GM23338 (cell line): ENCODE measurements around the gene CEP250. TPM values are rescaled to one million over a fixed set of nuclear protein-coding genes. Genes with fewer than 3 reads are reported as not detected.

Experiments
- ATAC-seq: fragments of 200-7000 bp; cut with Tn5 transposase; 3 replicates; pipeline ENCODE4 v1.9.1; 2020
- DNase-seq: peaks from one replicate; pipeline ENCODE4 v3.0.0-alpha.2; 2015; ENCODE audit warnings: low spot score
- H2AFZ ChIP-seq: fragments of 200-600 bp; sonication (generic); 2 replicates; pipeline ENCODE4 v1.8.0; 2016; ENCODE audit warnings: antibody characterized with exemption, mild to moderate bottlenecking, moderate library complexity
- H3F3A ChIP-seq: fragments of 200-600 bp; sonication (generic); replicated peaks from 2 replicates; pipeline ENCODE4 v1.8.0; 2017; ENCODE audit warnings: antibody characterized with exemption, mixed run types, low read depth
- H3K27ac ChIP-seq: fragments of 200-600 bp; sonication (generic); 2 replicates; pipeline ENCODE4 v1.6.1; 2016; ENCODE audit warnings: low read depth
- H3K27me3 ChIP-seq: fragments of 200-600 bp; sonication (generic); 2 replicates; pipeline ENCODE4 v1.8.0; 2016; ENCODE audit warnings: mild to moderate bottlenecking, mixed run types, moderate library complexity; ENCODE audit not compliant: insufficient read depth
- H3K36me3 ChIP-seq: fragments of 200-600 bp; sonication (generic); 2 replicates; pipeline ENCODE4 v1.8.0; 2016; ENCODE audit warnings: mild to moderate bottlenecking; ENCODE audit not compliant: insufficient read depth
- H3K4me1 ChIP-seq: fragments of 200-600 bp; sonication (generic); 2 replicates; pipeline ENCODE4 v1.8.0; 2016; ENCODE audit warnings: mild to moderate bottlenecking, moderate library complexity; ENCODE audit not compliant: insufficient read depth
- H3K4me2 ChIP-seq: fragments of 200-600 bp; sonication (generic); 2 replicates; pipeline ENCODE4 v1.7.1; 2017; ENCODE audit warnings: mixed run types
- H3K4me3 ChIP-seq: fragments of 200-600 bp; sonication (generic); 2 replicates; pipeline ENCODE4 v1.6.1; 2016; ENCODE audit warnings: mixed run types
- H3K79me2 ChIP-seq: fragments of 200-600 bp; sonication (generic); replicated peaks from 2 replicates; pipeline ENCODE4 v1.8.0; 2017; ENCODE audit warnings: mild to moderate bottlenecking; ENCODE audit not compliant: insufficient read depth
- H3K9me2 ChIP-seq: fragments of 200-600 bp; sonication (generic); 2 replicates; pipeline ENCODE4 v1.8.0; 2017; ENCODE audit not compliant: insufficient read depth
- H4K20me1 ChIP-seq: fragments of 200-600 bp; sonication (generic); replicated peaks from 2 replicates; pipeline ENCODE4 v1.8.0; 2017; ENCODE audit warnings: mild to moderate bottlenecking; ENCODE audit not compliant: insufficient read depth
- H3K27ac Mint-ChIP-seq: 2 replicates; pipeline ENCODE4 v1.8.0; 2020; ENCODE audit warnings: inconsistent platforms, mild to moderate bottlenecking, moderate library complexity, mixed read lengths
- H3K27me3 Mint-ChIP-seq: 3 replicates; pipeline ENCODE4 v1.8.0; 2022; ENCODE audit warnings: low read depth, mild to moderate bottlenecking, moderate library complexity, mixed read lengths, inconsistent platforms; ENCODE audit not compliant: insufficient read depth, poor library complexity
- H3K36me3 Mint-ChIP-seq: 3 replicates; pipeline ENCODE4 v1.8.0; 2021; ENCODE audit warnings: low read depth, mild to moderate bottlenecking, inconsistent platforms, moderate library complexity, mixed read lengths
- H3K4me1 Mint-ChIP-seq: 3 replicates; pipeline ENCODE4 v1.8.0; 2020; ENCODE audit warnings: mild to moderate bottlenecking, inconsistent platforms, mixed read lengths
- H3K4me3 Mint-ChIP-seq: 3 replicates; pipeline ENCODE4 v1.8.0; 2021; ENCODE audit warnings: moderate library complexity, mild to moderate bottlenecking, inconsistent platforms, mixed read lengths
- H3K9me3 Mint-ChIP-seq: 3 replicates; pipeline ENCODE4 v1.8.0; 2020; ENCODE audit warnings: moderate library complexity, mild to moderate bottlenecking, inconsistent platforms, mixed read lengths
- CREB1 ChIP-seq: fragments of 250-450 bp; sonication (Bioruptor Pico); IDR thresholded peaks from 2 replicates; pipeline ENCODE4 v1.5.0; 2020; ENCODE audit warnings: low read depth, mild to moderate bottlenecking, moderate library complexity
- EZH2 ChIP-seq: fragments of 200-600 bp; sonication (generic); IDR thresholded peaks from one replicate; pipeline ENCODE4 v1.8.0; 2017; ENCODE audit warnings: antibody characterized with exemption, mild to moderate bottlenecking, low read depth; ENCODE audit not compliant: unreplicated experiment
- EZH2phosphoT487 ChIP-seq: fragments of 200-600 bp; sonication (generic); IDR thresholded peaks from one replicate; pipeline ENCODE4 v1.8.1; 2018; ENCODE audit warnings: antibody characterized with exemption; ENCODE audit not compliant: unreplicated experiment
- JUNB ChIP-seq: IDR thresholded peaks from one replicate; pipeline ENCODE4 v1.6.1; 2016; ENCODE audit warnings: antibody characterized with exemption; ENCODE audit not compliant: unreplicated experiment
- NANOG ChIP-seq: IDR thresholded peaks from 2 replicates; pipeline ENCODE4 v1.6.1; 2016; ENCODE audit warnings: antibody characterized with exemption, borderline replicate concordance
- POLR2AphosphoS5 ChIP-seq: IDR thresholded peaks from 2 replicates; pipeline ENCODE4 v1.6.1; 2016; ENCODE audit warnings: antibody characterized with exemption, low read depth
- STAT1 ChIP-seq: IDR thresholded peaks from one replicate; pipeline ENCODE4 v1.6.1; 2016; ENCODE audit warnings: antibody characterized with exemption; ENCODE audit not compliant: unreplicated experiment
- ZNF114 ChIP-seq: fragments of 250-450 bp; sonication (Bioruptor Pico); IDR thresholded peaks from 2 replicates; pipeline ENCODE4 v1.5.0; 2020; ENCODE audit warnings: mild to moderate bottlenecking, moderate library complexity
- ZNF331 ChIP-seq: fragments of 250-450 bp; sonication (Bioruptor Pico); IDR thresholded peaks from 2 replicates; pipeline ENCODE4 v1.5.0; 2020; ENCODE audit warnings: low read depth, mild to moderate bottlenecking, moderate library complexity
- polyA plus RNA-seq: library from polyadenylated mRNA; unstranded; fragments of >200 nt; fragmentation: Nextera tagmentation; extraction: Ambion mirVana; gene quantifications from 2 replicates; pipeline ENCODE4 v1.2.1, GENCODE V29; 2016
- total RNA-seq: library from RNA; depleted of rRNA; stranded (reverse); fragments of >200 nt; shearing (Covaris generic); gene quantifications from 2 replicates; pipeline ENCODE4 v1.2.3, GENCODE V29; 2014
- TF ChIP-seq, protein P1 (sequence below): IDR thresholded peaks from one replicate; pipeline ENCODE4 v1.6.1; 2018; ENCODE audit warnings: antibody characterized with exemption; ENCODE audit not compliant: unreplicated experiment
- TF ChIP-seq, protein P2 (sequence below), 2 experiments: fragments of 200-600 bp in 1 of 2; sonication (generic) in 1 of 2; conservative IDR thresholded peaks; 2 replicates each; pipeline versions ENCODE4 v1.5.1 to v1.6.1; 2016 to 2017; ENCODE audit warnings: antibody characterized with exemption in 2 of 2, low read depth in 2 of 2, mild to moderate bottlenecking in 2 of 2, moderate library complexity in 1 of 2
- TF ChIP-seq, protein P3 (sequence below): IDR thresholded peaks from 2 replicates; pipeline ENCODE4 v1.6.1; 2016; ENCODE audit warnings: antibody characterized with exemption

The CEP250 gene
- total and polyA plus RNA-seq, 2 experiments from 2014 or later: 28.0 to 29.1 TPM

GRCh38 chr20:35499271-35499670 is 43.9 kb downstream of the CEP250 start:
- no peaks in the 10 kb centered on the region for H3K27me3 ChIP-seq
- H3K27ac ChIP-seq: no peak overlapping the region
- H2AFZ ChIP-seq: no peak overlapping the region
- H3K4me3 Mint-ChIP-seq: no peak overlapping the region
- H3K9me3 Mint-ChIP-seq: no peaks in the 10 kb centered on the region
- no peaks in the 10 kb centered on the region for H3K4me1 Mint-ChIP-seq
- H3K4me3 ChIP-seq: no peak overlapping the region
- H4K20me1 ChIP-seq: no peaks in the 10 kb centered on the region
- peaks cover 31% of the 10 kb centered on the region; the same call in 1 of the 2 replicates for H3K36me3 ChIP-seq
- no peak overlapping the region for H3K4me2 ChIP-seq
- H3K9me2 ChIP-seq: no peaks in the 10 kb centered on the region
- no peaks in the 10 kb centered on the region for H3K79me2 ChIP-seq
- H3K27ac Mint-ChIP-seq: no peak overlapping the region
- TF ChIP-seq ZNF114 (CRISPR knock-in tag): no peak
- TF ChIP-seq EZH2: no peak
- no peaks in the 10 kb centered on the region for H3F3A ChIP-seq
- H3K4me1 ChIP-seq: no peaks in the 10 kb centered on the region
- H3K27me3 Mint-ChIP-seq: peaks cover 6% of the 10 kb centered on the region
- peaks cover 68% of the 10 kb centered on the region for H3K36me3 Mint-ChIP-seq
- DNase-seq: no peak
- ATAC-seq: no peak

GRCh38 chr20:35502352-35502751 is 47.0 kb downstream of the CEP250 start:
- TF ChIP-seq, protein P1, sequence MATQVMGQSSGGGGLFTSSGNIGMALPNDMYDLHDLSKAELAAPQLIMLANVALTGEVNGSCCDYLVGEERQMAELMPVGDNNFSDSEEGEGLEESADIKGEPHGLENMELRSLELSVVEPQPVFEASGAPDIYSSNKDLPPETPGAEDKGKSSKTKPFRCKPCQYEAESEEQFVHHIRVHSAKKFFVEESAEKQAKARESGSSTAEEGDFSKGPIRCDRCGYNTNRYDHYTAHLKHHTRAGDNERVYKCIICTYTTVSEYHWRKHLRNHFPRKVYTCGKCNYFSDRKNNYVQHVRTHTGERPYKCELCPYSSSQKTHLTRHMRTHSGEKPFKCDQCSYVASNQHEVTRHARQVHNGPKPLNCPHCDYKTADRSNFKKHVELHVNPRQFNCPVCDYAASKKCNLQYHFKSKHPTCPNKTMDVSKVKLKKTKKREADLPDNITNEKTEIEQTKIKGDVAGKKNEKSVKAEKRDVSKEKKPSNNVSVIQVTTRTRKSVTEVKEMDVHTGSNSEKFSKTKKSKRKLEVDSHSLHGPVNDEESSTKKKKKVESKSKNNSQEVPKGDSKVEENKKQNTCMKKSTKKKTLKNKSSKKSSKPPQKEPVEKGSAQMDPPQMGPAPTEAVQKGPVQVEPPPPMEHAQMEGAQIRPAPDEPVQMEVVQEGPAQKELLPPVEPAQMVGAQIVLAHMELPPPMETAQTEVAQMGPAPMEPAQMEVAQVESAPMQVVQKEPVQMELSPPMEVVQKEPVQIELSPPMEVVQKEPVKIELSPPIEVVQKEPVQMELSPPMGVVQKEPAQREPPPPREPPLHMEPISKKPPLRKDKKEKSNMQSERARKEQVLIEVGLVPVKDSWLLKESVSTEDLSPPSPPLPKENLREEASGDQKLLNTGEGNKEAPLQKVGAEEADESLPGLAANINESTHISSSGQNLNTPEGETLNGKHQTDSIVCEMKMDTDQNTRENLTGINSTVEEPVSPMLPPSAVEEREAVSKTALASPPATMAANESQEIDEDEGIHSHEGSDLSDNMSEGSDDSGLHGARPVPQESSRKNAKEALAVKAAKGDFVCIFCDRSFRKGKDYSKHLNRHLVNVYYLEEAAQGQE: no peak
- TF ChIP-seq EZH2 (no peak), EZH2phosphoT487 (no peak), ZNF331 (CRISPR knock-in tag) (no peak), POLR2AphosphoS5 (no peak), CREB1 (no peak), ZNF114 (CRISPR knock-in tag) (no peak), JUNB (no peak), NANOG (no peak), STAT1 (no peak)
- TF ChIP-seq, protein P2, sequence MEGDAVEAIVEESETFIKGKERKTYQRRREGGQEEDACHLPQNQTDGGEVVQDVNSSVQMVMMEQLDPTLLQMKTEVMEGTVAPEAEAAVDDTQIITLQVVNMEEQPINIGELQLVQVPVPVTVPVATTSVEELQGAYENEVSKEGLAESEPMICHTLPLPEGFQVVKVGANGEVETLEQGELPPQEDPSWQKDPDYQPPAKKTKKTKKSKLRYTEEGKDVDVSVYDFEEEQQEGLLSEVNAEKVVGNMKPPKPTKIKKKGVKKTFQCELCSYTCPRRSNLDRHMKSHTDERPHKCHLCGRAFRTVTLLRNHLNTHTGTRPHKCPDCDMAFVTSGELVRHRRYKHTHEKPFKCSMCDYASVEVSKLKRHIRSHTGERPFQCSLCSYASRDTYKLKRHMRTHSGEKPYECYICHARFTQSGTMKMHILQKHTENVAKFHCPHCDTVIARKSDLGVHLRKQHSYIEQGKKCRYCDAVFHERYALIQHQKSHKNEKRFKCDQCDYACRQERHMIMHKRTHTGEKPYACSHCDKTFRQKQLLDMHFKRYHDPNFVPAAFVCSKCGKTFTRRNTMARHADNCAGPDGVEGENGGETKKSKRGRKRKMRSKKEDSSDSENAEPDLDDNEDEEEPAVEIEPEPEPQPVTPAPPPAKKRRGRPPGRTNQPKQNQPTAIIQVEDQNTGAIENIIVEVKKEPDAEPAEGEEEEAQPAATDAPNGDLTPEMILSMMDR (conservative IDR thresholded peaks at IDR 0.05; ENCODE audit: low read depth in 2 of 2): no peak
- TF ChIP-seq, protein P3, sequence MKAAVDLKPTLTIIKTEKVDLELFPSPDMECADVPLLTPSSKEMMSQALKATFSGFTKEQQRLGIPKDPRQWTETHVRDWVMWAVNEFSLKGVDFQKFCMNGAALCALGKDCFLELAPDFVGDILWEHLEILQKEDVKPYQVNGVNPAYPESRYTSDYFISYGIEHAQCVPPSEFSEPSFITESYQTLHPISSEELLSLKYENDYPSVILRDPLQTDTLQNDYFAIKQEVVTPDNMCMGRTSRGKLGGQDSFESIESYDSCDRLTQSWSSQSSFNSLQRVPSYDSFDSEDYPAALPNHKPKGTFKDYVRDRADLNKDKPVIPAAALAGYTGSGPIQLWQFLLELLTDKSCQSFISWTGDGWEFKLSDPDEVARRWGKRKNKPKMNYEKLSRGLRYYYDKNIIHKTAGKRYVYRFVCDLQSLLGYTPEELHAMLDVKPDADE: no peak
- no peak overlapping the region for H3K4me3 Mint-ChIP-seq

More at GRCh38 chr20:35502352-35502751, 47.0 kb downstream of the CEP250 start:
- Histone ChIP-seq H2AFZ (no peak overlapping the region), H3K79me2 (no peaks in the 10 kb centered on the region), H4K20me1 (no peaks in the 10 kb centered on the region; the same call in 1 of the 2 replicates), H3K4me2 (no peak overlapping the region), H3F3A (no peaks in the 10 kb centered on the region), H3K9me2 (no peaks in the 10 kb centered on the region), H3K4me3 (no peak overlapping the region), H3K36me3 (peaks cover 20% of the 10 kb centered on the region; the same call in 1 of the 2 replicates), H3K4me1 (no peaks in the 10 kb centered on the region), H3K27ac (no peak overlapping the region), H3K27me3 (no peaks in the 10 kb centered on the region)
- H3K9me3 Mint-ChIP-seq: no peaks in the 10 kb centered on the region
- H3K27ac Mint-ChIP-seq: no peak overlapping the region
- H3K27me3 Mint-ChIP-seq: peaks cover 4% of the 10 kb centered on the region
- peaks cover 57% of the 10 kb centered on the region for H3K36me3 Mint-ChIP-seq
- ATAC-seq: no peak
- no peaks in the 10 kb centered on the region; the same call in 2 of the 3 replicates for H3K4me1 Mint-ChIP-seq
- no peak for DNase-seq
